ENCODE results near the gene BEAN1. TPM values are rescaled to one million over a fixed set of nuclear protein-coding genes. Genes with fewer than 3 reads are reported as not detected.

The BEAN1 gene
- total and polyA plus RNA-seq, 9 of the 15 experiments (the other 6 are each of a cell fraction or from before 2014, with no cell fraction given) = not detected

DNA sequence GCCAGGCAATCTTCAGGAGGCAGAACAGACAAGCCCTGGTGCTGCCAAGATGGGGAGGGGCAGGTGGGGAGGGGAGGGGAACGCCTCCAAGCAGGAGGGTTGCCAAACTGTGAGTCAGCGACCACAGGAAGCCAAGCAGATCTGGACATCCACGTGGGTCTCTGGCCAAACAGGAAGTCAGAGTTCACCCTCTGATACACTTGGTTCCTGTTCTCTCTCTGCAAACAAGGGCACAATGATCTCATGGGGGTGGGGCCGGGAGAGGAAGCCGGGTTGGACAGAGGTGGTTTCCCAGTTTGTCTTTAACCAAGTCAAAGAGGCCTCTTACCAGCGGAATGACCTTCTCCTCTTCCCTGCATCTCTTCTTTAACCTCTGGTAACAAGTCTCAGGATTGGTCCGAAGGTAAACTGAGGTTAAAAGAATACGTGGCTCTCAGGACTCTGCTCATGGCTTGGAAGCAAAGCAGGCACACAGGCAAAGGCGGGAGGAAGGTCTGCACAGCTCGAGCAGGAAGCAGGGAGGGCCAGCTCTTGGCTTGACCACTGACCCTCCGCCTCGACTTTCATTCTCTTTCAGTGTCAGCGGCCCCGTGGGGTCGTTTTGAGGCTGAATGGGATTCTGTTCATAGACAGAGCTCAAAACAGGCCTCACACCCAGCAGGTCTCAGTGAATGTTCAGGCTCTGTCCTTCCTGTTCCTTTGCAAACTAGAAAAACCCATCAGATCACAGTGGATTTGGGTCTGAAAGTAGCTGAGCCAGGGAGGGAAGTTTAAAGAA, 89.9 kb downstream of the BEAN1 start (continued):
- TF ChIP-seq ZBTB40 (IDR thresholded peaks at IDR 0.05) (peak; percentile 84), ZBTB40 (CRISPR knock-in tag; IDR thresholded peaks at IDR 0.05) (no peak), POLR2H (tag; IDR thresholded peaks at IDR 0.05; ENCODE audit: low read depth) (peak; percentile 72; the same call in 1 of the 2 replicates), HINFP (tag; conservative IDR thresholded peaks at IDR 0.05; ENCODE audit: low read depth) (no peak), SAP30 (IDR thresholded peaks at IDR 0.05; ENCODE audit: borderline replicate concordance, insufficient read depth, low read depth, low read length, poor library complexity, severe bottlenecking) (no peak), CTBP1 (IDR thresholded peaks at IDR 0.05; ENCODE audit: borderline replicate concordance) (peak; percentile 57; the same call in 1 of the 2 replicates), SMAD3 (CRISPR knock-in tag; conservative IDR thresholded peaks at IDR 0.05) (no peak), OTX1 (CRISPR knock-in tag; IDR thresholded peaks at IDR 0.05) (no peak), SIX5 (IDR thresholded peaks at IDR 0.05; ENCODE audit: borderline replicate concordance in 1 of 2, insufficient read depth in 1 of 2, low read depth in 1 of 2, low read length in 2 of 2) (no peak), GABPA (tag; conservative IDR thresholded peaks at IDR 0.05; ENCODE audit: low read depth) (peak; percentile 91), GTF2F1 (IDR thresholded peaks at IDR 0.05; ENCODE audit: low read depth, low read length) (no peak), TAF15 (IDR thresholded peaks at IDR 0.05; ENCODE audit: low read depth, low read length) (no peak), ZNF311 (CRISPR knock-in tag; IDR thresholded peaks at IDR 0.05) (no peak), ELF2 (CRISPR knock-in tag; IDR thresholded peaks at IDR 0.05) (no peak)
- TF ChIP-seq, protein P1, sequence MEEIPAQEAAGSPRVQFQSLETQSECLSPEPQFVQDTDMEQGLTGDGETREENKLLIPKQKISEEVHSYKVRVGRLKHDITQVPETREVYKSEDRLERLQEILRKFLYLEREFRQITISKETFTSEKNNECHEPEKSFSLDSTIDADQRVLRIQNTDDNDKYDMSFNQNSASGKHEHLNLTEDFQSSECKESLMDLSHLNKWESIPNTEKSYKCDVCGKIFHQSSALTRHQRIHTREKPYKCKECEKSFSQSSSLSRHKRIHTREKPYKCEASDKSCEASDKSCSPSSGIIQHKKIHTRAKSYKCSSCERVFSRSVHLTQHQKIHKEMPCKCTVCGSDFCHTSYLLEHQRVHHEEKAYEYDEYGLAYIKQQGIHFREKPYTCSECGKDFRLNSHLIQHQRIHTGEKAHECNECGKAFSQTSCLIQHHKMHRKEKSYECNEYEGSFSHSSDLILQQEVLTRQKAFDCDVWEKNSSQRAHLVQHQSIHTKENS (CRISPR knock-in tag; IDR thresholded peaks at IDR 0.05) = no peak

Data from K562 (cell line).